Smooth muscle cell (in vitro differentiated cells): ENCODE measurements around the gene SETBP1. TPM values are rescaled to one million over a fixed set of nuclear protein-coding genes. Genes with fewer than 3 reads are reported as not detected.
A peak's percentile ranks its signal among the peaks of the same experiment; 100 is the strongest.

Experiments
- DNase-seq: peaks from one replicate; lab custom pipeline; 2025; ENCODE audit not compliant: unreplicated experiment; lab: John Stamatoyannopoulos, UW
- H2AFZ ChIP-seq: fragments of 200-600 bp; sonication (generic); 2 replicates; pipeline ENCODE4 v1.6.0; 2016; ENCODE audit warnings: antibody characterized with exemption, low read depth, mild to moderate bottlenecking
- H3F3A ChIP-seq: fragments of 200-600 bp; sonication (generic); 2 replicates; pipeline ENCODE4 v1.6.0; 2017; ENCODE audit warnings: antibody characterized with exemption, low read depth
- H3K27ac ChIP-seq: fragments of 200-600 bp; sonication (generic); 2 replicates; pipeline ENCODE4 v1.5.1; 2016; ENCODE audit warnings: low read depth, mild to moderate bottlenecking
- H3K27me3 ChIP-seq: fragments of 200-600 bp; sonication (generic); 2 replicates; pipeline ENCODE4 v1.6.1; 2016; ENCODE audit warnings: low read depth, mild to moderate bottlenecking
- H3K36me3 ChIP-seq: fragments of 200-600 bp; sonication (generic); 2 replicates; pipeline ENCODE4 v1.5.1; 2016; ENCODE audit warnings: low read depth
- H3K4me1 ChIP-seq: fragments of 200-600 bp; sonication (generic); 2 replicates; pipeline ENCODE4 v1.5.1; 2016; ENCODE audit warnings: low read depth
- H3K4me2 ChIP-seq: fragments of 200-600 bp; sonication (generic); 2 replicates; pipeline ENCODE4 v1.6.0; 2016; ENCODE audit warnings: mild to moderate bottlenecking
- H3K4me3 ChIP-seq: fragments of 200-600 bp; sonication (generic); 2 replicates; pipeline ENCODE4 v1.5.1; 2016; ENCODE audit warnings: mild to moderate bottlenecking
- H3K79me2 ChIP-seq: fragments of 200-600 bp; sonication (generic); 2 replicates; pipeline ENCODE4 v1.6.0; 2016; ENCODE audit warnings: low read depth, mild to moderate bottlenecking
- H3K9ac ChIP-seq: fragments of 200-600 bp; sonication (generic); 2 replicates; pipeline ENCODE4 v1.6.0; 2016; ENCODE audit warnings: low read depth
- H3K9me3 ChIP-seq: fragments of 200-600 bp; sonication (generic); replicated peaks from 2 replicates; pipeline ENCODE4 v1.5.1; 2016; ENCODE audit warnings: low read depth
- H4K20me1 ChIP-seq: fragments of 200-600 bp; sonication (generic); 2 replicates; pipeline ENCODE4 v1.6.0; 2016; ENCODE audit warnings: low read depth
- CTCF ChIP-seq: fragments of 200-600 bp; sonication (generic); IDR thresholded peaks from 2 replicates; pipeline ENCODE4 v1.5.1; 2017; ENCODE audit warnings: borderline replicate concordance, mild to moderate bottlenecking, antibody characterized with exemption; ENCODE audit not compliant: insufficient read depth, poor library complexity, severe bottlenecking
- WGBS: methylation state at CpG from one replicate; pipeline ENCODE4 v1.1.7; 2016; ENCODE audit warnings: low lambda C conversion rate; 5-methylcytosine and 5-hydroxymethylcytosine counted together
- polyA plus RNA-seq: library from polyadenylated mRNA; unstranded; fragments of >200 nt; fragmentation: Nextera tagmentation; extraction: Ambion mirVana; gene quantifications from 2 replicates; pipeline ENCODE4 v1.2.1, GENCODE V29; 2016
- total RNA-seq: library from RNA; depleted of rRNA; stranded (reverse); fragments of >200 nt; gene quantifications from 2 replicates; pipeline ENCODE4 v1.2.3, GENCODE V29; 2014

Gene SETBP1
- total and polyA plus RNA-seq, 2 experiments from 2014 or later: 6.1 to 17.7 TPM

DNA sequence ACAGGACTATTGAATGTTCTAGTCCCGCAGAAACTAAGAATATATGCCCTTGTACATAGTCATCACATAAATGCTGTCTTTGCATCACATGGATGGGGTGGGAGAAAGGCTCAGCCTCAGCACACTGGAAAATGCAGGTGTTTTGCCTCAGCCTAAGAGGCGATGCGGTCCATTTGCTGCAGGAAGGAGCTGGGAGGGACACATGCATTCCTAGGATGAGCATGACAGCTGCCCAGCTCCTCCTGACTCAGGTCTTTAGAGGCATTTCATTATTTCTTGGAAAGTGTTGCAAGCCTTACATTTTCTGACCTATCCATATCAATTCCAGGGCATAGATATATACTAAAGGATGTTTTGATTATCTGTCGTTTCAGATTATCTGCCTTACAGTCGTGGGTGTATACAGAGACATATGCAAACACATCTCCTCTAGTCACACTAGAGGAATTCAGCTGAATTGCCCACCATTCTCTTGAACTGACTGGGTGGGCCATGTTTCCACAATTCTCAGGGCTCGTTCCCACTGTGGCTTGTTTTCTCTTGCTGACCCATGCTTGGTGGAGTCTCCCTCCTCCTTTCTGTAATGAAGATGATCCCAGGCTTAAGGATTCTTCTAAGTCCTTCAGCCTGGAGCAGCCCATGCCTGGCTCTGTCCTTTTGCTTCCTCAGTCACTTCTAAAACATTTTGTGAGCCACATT is 156.9 kb downstream of the SETBP1 start:
- peaks cover 30% of the 10 kb centered on the region for H3K79me2 ChIP-seq
- H3K4me2 ChIP-seq: peak overlapping the region; percentile 56
- no peak overlapping the region for H2AFZ ChIP-seq
- H3F3A ChIP-seq: peaks cover 25% of the 10 kb centered on the region
- H3K27me3 ChIP-seq: no peaks in the 10 kb centered on the region
- H3K4me3 ChIP-seq: no peak overlapping the region
- peaks cover 25% of the 10 kb centered on the region for H3K4me1 ChIP-seq
- peak overlapping the region; percentile 52 for H3K27ac ChIP-seq
- H3K9ac ChIP-seq: no peak overlapping the region
- TF ChIP-seq CTCF: no peak
- H3K9me3 ChIP-seq: no peaks in the 10 kb centered on the region
- peaks cover 53% of the 10 kb centered on the region for H4K20me1 ChIP-seq
- no peak for DNase-seq
- 46% methylated on average over 6 of the region's 6 CpGs for WGBS
- no peaks in the 10 kb centered on the region for H3K36me3 ChIP-seq

- H3K4me3 ChIP-seq: no peak overlapping the region
- peak overlapping the region; percentile 56 for H3K4me2 ChIP-seq
- no peaks in the 10 kb centered on the region for H3K27me3 ChIP-seq
- DNase-seq: no peak
- no peaks in the 10 kb centered on the region for H3K36me3 ChIP-seq
- H2AFZ ChIP-seq: no peak overlapping the region
- H3K9me3 ChIP-seq: no peaks in the 10 kb centered on the region
- H3F3A ChIP-seq: peaks cover 25% of the 10 kb centered on the region
- 35% methylated on average over 8 of the region's 8 CpGs for WGBS
- peaks cover 53% of the 10 kb centered on the region for H4K20me1 ChIP-seq
- H3K79me2 ChIP-seq: peaks cover 22% of the 10 kb centered on the region
- no peak overlapping the region for H3K9ac ChIP-seq
- peak overlapping the region; percentile 32 for H3K27ac ChIP-seq
- TF ChIP-seq CTCF: no peak
- H3K4me1 ChIP-seq: peaks cover 25% of the 10 kb centered on the region
Measured at GRCh38 chr18:44838971-44839666, 158.4 kb downstream of the SETBP1 start.

GRCh38 chr18:44840058-44840790 is 159.5 kb downstream of the SETBP1 start:
- Histone ChIP-seq H3K27me3 (no peaks in the 10 kb centered on the region), H3K9ac (no peak overlapping the region), H2AFZ (no peak overlapping the region), H3K9me3 (no peaks in the 10 kb centered on the region), H3K4me3 (no peak overlapping the region), H3K4me2 (no peak overlapping the region), H3K27ac (no peak overlapping the region), H3F3A (peaks cover 25% of the 10 kb centered on the region), H3K36me3 (no peaks in the 10 kb centered on the region), H3K79me2 (peaks cover 17% of the 10 kb centered on the region), H4K20me1 (peaks cover 50% of the 10 kb centered on the region), H3K4me1 (peaks cover 23% of the 10 kb centered on the region)
- DNase-seq: no peak
- TF ChIP-seq CTCF: no peak
- 91% methylated on average over 5 of the region's 5 CpGs for WGBS
